GM08714 (cell line): ENCODE measurements around the gene HIVEP1.

Experiments used
- H3K4me3 ChIP-seq: fragments of 200-500 bp; sonication (Bioruptor generic); 2 replicates; pipeline ENCODE4 v1.5.1; 2014; ENCODE audit warnings: mild to moderate bottlenecking, low read length, inconsistent platforms
- ZNF274 ChIP-seq: IDR thresholded peaks from 2 replicates; pipeline ENCODE4 v1.6.1; 2012; ENCODE audit warnings: mild to moderate bottlenecking, low read depth, low read length

The HIVEP1 gene

DNA sequence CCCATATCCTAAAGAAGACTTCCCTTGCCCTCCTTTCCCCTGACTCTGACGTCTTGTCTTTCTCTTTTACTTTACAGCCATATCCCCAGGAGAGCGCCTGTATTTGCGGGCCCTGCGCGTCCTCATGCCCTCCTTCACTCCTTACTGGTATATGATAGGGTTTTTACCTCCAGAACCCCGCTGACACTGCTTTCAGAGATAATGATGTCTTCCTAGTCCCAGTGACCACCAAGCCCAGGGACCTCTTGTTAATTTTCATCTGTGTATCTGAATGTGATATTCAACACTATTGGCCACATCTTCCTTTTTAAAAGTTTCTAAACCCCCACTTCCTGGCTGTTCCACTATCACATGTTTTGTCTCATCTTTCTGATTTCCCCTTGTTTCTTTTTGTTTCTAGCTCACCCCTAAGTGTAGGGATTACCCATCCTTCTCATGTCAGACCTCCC lies 102.0 kb downstream of the HIVEP1 start:
- TF ChIP-seq ZNF274 = no peak
- peak overlapping the region; percentile 70 for H3K4me3 ChIP-seq

GRCh38 chr6:12115001-12115400 lies 102.9 kb downstream of the HIVEP1 start:
- peak overlapping the region; percentile 47; the same call in 1 of the 2 replicates for H3K4me3 ChIP-seq
- no peak for TF ChIP-seq ZNF274

DNA sequence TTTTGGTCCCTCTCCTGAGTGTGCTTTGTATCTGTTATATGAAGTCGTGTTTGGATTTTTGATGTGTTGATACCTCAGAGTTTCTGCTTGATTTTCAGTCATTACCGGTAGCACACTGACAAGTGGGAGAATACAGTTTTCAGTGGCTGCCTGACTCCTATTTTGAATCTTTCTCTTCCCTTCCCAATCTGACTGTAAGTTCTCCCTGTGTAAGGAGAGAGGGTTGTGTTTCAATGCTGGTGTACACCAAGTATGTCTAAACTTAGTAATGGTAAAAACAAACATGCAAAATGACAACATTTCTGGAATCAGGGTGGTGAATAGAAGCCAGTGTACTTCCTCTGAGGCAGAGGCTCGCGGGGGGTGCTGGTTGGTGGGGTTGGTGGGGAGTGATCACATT lies 103.4 kb downstream of the HIVEP1 start:
- no peak for TF ChIP-seq ZNF274
- H3K4me3 ChIP-seq = peak overlapping the region; percentile 47; the same call in 1 of the 2 replicates

DNA sequence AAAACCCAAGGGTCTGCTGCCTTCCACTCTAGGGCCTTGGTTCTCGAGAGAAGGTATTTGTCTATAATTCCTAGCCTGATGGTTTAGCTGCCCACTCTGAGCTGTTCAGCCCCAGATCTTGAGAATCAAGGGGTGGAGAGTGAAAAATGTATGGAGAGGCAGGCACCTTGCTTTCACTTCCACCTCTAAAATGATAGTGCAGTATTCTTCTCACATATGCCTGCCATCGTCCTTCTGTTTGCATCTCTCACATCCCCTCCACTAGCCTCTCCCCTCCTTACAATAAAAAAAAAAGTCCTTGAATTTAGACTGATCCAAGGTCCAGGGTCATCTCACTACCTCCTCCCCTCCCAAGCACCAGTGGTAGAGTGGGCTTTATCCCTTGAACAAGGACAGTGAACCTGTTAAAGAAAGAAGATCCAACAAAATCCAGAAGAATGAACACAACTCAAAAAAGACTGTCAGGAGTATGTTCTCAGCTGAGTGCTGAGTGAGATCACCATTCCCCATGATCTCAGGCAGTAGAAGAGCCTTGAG lies 104.2 kb downstream of the HIVEP1 start:
- H3K4me3 ChIP-seq = no peak overlapping the region; the same call in 1 of the 2 replicates
- TF ChIP-seq ZNF274 = no peak

- no peak for TF ChIP-seq ZNF274
- no peak overlapping the region for H3K4me3 ChIP-seq
These were observed 104.9 kb downstream of the HIVEP1 start for GRCh38 chr6:12116978-12117377.

- no peak for TF ChIP-seq ZNF274
- peak overlapping the region; percentile 41; the same call in 1 of the 2 replicates for H3K4me3 ChIP-seq
These were observed 106.5 kb downstream of the HIVEP1 start for GRCh38 chr6:12118607-12119006.

- TF ChIP-seq ZNF274 = no peak
- H3K4me3 ChIP-seq = peak overlapping the region; percentile 41; the same call in 1 of the 2 replicates
These were observed 107.0 kb downstream of the HIVEP1 start for GRCh38 chr6:12119085-12119588.

DNA sequence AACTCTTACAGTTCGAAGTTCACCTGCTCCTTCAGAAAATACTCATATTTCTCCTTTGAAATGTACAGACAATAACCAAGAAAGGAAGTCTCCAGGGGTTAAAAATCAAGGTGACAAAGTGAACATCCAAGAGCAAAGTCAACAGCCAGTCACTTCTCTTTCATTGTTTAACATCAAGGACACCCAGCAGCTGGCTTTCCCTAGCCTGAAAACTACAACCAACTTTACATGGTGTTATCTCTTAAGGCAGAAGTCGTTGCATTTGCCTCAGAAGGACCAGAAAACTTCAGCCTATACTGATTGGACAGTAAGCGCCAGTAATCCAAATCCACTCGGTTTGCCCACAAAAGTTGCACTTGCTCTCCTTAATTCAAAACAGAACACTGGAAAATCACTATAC lies 113.3 kb downstream of the HIVEP1 start:
- TF ChIP-seq ZNF274 = no peak
- H3K4me3 ChIP-seq = no peak overlapping the region

GRCh38 chr6:12126051-12126450 lies 113.9 kb downstream of the HIVEP1 start:
- no peak overlapping the region for H3K4me3 ChIP-seq
- TF ChIP-seq ZNF274 = no peak

GRCh38 chr6:12129523-12129922 lies 117.4 kb downstream of the HIVEP1 start:
- H3K4me3 ChIP-seq = no peak overlapping the region
- no peak for TF ChIP-seq ZNF274

DNA sequence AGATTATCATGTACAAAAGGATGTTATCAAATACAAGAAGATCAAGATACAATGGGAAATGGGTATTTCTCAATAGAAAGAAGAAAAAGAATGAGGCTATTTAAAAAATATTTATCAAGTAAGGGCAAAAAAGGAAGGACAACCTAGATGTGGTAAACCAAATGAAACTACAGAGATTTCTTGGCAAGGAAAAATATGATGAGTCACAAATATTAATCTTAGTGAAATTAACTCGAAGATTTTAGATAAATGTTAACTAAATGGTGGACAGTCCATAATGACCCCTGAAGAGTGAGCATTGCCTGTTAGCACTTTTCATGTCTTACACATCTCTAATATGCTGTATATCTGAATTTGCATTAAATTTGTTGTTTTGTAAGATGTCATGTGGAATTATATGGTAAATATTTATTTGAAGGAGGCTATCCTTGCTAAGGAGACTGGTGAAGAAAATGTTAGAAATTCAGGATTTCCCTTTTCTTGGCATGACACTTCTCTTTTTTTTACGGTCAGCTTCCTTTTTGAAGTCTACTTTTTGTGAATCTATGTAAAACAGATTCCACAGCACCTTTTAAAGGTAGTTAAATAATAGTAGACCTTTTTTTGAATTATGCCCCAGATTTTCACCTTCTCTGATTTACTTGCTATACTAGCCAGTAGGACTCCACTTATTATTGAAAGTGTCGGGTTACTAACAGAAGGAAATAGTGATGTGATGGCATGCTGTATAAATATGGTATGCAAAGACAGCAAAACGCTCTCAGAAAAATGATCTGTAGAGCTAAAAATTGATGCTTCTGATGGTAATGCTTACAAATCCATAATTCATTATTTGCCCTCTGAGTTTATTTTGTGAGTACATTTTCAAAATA lies 120.5 kb downstream of the HIVEP1 start:
- no peak overlapping the region for H3K4me3 ChIP-seq
- TF ChIP-seq ZNF274 = no peak

DNA sequence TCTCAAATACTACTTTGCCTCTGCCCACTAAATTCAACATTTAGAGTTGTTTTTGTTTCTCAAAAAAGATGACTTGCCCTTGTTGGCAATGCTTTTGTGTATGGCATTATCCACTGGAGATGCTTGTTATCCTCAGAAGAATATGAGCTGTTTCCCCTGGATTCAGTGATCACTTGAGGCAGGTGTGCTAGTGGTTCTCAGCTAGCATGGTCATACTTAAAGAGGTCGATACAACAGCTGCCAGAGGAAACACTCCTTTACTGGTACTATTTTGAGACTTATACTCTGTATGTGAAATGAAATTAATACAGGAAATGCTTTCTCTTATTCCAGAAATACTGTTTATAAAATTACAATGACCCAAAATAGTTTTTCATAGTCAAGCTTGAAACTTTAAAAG lies 122.5 kb downstream of the HIVEP1 start:
- H3K4me3 ChIP-seq = no peak overlapping the region
- TF ChIP-seq ZNF274 = no peak

DNA sequence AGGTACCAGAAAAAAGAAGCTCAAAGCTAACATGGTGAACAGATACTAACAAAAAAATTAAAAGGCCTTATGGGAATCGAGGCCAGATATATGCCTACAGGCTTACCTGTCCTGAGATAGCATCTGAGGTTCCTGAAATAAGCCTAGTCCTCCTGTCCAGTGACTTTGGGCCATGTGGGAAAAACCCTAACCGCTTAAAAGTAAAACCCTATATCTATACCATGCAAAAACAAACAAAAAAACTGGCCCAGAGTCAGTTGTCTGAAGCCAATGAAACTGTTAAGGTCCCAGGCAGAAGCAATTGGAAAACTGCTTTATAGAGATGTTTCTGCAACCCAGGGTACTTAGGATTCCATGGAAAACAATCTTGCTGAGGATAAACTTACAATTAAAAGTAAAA lies 122.9 kb downstream of the HIVEP1 start:
- H3K4me3 ChIP-seq = no peak overlapping the region
- no peak for TF ChIP-seq ZNF274

DNA sequence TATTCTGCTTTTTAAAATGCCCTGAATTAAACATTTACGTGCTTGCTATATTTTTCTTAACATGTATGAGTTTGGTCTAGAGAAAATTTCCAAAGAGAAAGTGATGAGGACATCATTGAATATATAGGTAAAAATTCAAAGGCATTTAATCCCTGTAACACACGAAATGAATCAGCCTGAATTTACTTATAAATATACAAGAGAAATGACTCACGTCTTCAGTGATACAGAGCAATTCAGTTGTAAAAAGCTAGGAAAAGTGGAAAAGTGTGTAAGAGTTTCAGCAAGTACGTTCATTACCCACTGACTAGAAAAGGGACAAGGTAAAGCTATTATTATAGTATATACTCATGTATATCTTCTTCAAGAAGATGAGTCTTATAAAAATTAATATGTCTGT lies 124.8 kb downstream of the HIVEP1 start:
- H3K4me3 ChIP-seq = no peak overlapping the region
- TF ChIP-seq ZNF274 = no peak

DNA sequence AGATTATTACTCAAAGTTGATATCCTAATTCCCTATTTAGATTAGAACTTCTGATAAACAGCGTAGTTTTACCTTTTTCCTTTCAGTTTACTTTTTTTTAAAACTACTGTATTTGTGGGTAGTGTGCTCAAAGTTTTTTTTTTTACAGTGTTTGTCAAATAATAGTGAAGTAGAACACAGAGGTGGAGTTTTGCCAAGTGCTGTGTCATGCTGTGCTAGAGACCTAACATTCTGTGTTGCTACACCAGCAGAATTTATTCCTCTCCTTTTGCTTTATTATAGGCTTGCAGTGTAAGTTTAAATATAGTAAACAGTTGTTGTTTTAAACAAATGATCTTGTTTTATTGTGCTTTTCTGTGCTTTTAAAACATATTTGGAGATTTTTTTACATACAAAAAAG lies 125.4 kb downstream of the HIVEP1 start:
- H3K4me3 ChIP-seq = no peak overlapping the region
- TF ChIP-seq ZNF274 = no peak

DNA sequence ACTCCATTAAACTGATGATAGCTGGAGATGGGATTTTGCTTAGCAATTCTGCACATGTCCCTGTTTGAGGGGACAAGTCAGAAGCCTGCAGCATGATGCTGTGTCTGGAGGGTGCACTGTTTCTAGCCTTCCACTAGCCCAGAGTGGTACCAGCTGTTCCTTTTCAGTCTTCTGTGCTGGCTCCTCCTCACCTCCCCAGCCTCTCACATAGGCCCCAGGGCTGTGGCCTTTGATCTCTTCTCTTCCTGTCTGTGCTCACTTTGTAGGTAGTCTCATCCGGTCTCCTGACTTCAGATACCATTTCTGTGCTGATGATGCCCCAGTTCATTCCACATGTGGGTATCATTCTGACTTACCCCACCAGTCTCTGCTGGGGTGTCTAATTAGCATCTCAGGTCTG lies 126.3 kb downstream of the HIVEP1 start:
- H3K4me3 ChIP-seq = no peak overlapping the region
- TF ChIP-seq ZNF274 = no peak
